Activated CD4-positive, alpha-beta T cell treated with anti-CD3 and anti-CD28 coated beads, Interleukin-2, amount 50 U/mL, for 4 hours (primary cell): ENCODE measurements around the gene GYS2.

Experiments used
- DNase-seq, 2 experiments: peaks; one replicate each; pipeline ENCODE4 v3.0.0-alpha.2; 2020

Gene GYS2

GRCh38 chr12:21501258-21502163 lies 103.1 kb downstream of the GYS2 start, which contains the start of the genes GOLT1B and RECQL:
Gene GOLT1B, plus strand, starts transcription at chr12:21501789. Its CDS starts 135 bp downstream, at chr12:21501924.
Gene RECQL, minus strand, starts transcription at chr12:21501635. Its CDS starts 2,065 bp downstream, at chr12:21499570.
- DNase-seq, result peak; percentile 85 to 87

- DNase-seq, result no peak
Observed at GRCh38 chr12:21500786-21501257, 103.8 kb downstream of the GYS2 start.

- no peak for DNase-seq
Observed at GRCh38 chr12:21499765-21500164, 104.9 kb downstream of the GYS2 start.
